GM18519 (cell line): Measurements from ENCODE around the gene KIF27.
"Not testable (repeated sequence)": the region's sequence is repeated elsewhere in the genome, so short reads cannot be mapped to it uniquely, and the experiment has no call there.

ENCODE experiments used
- ATAC-seq: cut with Tn5 transposase; IDR thresholded peaks from one replicate; pipeline ENCODE4 v1.9.1; 2021; ENCODE audit warnings: mild to moderate bottlenecking, moderate library complexity; ENCODE audit not compliant: unreplicated experiment, low FRiP score

The KIF27 gene

GRCh38 chr9:83934569-83935275 is 13.5 kb upstream of the KIF27 start:
- ATAC-seq = no peak

GRCh38 chr9:83933790-83934189 is 12.6 kb upstream of the KIF27 start:
- no peak for ATAC-seq

DNA sequence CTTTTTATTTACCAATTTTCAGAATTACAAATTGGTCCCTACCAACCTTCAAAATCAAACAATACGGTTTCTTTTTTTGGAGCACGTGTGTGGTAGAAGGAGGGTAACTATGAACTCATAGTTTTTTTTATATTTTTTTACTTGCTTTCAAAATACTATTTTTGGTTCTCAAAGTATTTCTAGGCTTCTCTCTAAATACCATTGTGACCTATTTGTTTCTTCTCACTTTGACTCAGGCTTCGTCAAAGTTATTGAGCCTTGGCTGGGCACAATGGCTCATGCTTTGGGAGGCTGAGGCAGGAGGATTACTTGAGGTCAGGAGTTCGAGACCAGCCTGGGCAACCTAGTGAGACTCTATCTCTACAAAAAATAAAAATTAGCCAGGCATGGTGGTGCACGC is 11.6 kb upstream of the KIF27 start:
- no peak for ATAC-seq

DNA sequence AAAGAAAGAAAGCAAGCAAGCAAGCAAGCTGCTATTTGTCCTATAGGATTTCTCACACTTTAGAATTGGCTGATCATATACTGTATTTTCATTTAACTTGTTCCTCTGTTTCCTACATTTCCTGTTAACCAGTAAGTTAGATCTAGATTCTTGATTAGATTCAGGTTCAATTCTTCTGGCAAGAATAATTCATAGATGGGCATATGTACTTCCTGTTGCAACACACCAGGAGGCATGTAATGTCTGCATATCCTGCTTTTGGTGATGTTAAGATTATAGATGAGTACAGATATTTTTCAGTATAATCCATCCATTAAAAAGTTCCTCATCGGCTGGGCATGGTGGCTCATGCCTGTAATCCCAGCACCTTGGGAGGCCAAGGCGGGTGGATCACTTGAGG is 10.8 kb upstream of the KIF27 start:
- ATAC-seq = no peak

DNA sequence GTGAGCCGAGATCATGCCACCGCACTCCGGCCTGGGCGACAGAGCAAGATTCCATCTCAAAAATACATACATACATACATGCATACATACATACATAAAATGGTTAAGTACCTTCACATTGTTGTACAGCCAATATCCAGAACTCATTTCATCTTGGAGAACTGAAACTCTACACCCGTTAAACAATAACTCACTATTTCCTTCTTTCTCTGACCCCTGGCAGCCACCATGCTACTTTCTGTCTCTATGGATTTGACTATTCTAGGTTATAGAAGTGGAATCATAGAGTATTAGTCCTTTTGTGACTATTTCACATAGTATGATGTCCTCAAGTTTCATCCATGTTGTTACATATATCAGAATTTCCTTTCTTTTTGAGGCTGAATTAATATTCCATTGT is 9.6 kb upstream of the KIF27 start:
- no peak for ATAC-seq

DNA sequence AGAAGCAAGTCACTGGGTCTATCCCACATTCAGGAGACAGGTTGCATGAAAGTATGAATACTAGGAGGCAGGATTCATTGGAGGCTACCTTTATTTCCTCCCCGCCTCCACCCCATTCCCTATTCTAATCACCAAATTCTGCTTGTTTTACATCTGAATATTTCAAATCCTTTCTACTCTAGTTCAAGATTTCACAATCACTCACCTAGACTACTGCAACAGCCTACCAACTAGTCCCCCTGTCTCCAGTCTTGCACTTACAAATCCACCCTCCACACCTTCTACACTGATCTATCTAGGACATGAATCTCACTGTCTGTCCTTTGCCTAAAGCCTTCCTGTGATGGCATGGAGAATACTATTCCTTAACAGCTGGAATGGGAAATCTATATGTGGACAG is 6.4 kb upstream of the KIF27 start:
- ATAC-seq = no peak

- ATAC-seq = peak; percentile 24
These were observed 734 bp downstream of the KIF27 start for GRCh38 chr9:83920469-83920926.

DNA sequence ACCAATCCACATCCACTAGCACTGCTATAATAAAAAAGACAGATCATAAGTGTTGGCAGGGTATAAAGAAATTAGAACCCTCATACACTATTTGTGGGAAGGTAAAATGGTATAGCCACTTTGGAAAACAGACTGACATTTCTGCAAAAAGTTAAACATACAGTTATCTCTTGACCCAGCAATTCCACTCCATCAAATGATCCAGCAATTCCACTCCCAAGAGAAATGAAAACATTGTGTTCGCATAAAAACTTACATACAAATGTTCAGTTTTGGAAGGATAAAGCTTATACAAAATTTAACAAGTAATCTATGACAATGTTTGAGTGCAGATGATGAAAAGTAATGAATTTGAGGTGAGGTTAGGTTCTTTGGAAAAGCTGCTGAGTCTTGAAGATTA is 2.1 kb downstream of the KIF27 start:
- no peak for ATAC-seq

- not testable (repeated sequence) for ATAC-seq
These were observed 9.0 kb downstream of the KIF27 start for GRCh38 chr9:83912194-83912593.

DNA sequence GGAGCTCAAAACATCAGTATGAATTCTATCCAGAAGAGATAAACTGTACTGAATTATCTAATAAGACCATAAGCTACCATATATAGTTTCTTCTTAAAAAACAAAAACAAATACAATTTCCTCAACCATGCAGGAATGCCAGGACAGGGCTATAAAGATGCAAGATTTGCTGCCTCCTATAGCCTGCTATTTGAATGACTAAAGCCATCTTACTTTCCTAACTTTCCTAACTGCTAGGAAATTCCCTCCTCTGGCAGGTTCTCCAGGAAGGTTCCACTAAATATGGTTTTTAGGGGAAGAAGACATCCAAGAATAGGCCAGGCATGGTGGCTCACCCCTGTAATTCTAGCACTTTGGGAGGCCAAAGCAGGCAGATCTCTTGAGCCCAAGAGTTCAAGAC is 15.1 kb downstream of the KIF27 start:
- no peak for ATAC-seq

DNA sequence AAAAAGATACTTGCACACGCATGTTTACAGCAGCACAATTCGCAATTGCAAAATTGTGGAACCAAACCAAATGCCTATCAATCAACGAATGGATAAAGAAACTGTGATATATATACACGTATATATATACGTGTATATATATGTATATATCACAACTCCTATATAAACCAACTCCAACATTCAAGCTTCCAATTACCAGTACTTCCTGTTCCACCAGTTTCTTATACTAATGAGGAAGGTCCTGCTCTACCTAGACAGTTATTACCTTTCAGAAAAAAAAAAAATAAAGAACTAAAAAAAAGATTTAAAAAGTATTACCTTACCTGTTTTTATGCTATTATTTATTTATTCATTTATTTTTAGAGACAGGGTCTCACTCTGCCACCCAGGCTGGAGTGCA is 20.6 kb downstream of the KIF27 start:
- not testable (repeated sequence) for ATAC-seq

DNA sequence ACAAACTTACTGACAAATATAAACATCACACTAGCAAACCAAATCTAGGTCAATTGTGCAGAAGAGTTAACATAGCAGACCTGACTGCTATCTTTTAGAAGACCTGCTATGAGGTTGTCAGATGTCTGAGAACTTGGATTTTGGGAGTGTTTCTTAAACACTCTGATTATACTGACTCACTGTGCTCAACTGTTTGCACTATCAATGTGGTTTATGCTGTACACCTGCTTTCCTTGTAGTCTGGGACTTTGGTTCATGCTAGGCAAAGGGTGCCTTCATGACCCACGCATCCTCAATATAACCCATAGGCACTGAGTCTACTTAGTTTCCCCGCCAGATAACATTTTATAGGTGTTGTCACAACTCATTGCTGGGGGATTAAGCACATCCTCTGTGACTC is 26.9 kb downstream of the KIF27 start:
- ATAC-seq = not testable (repeated sequence)

GRCh38 chr9:83886498-83886897 is 34.7 kb downstream of the KIF27 start:
- ATAC-seq = not testable (repeated sequence)

- not testable (repeated sequence) for ATAC-seq
These were observed 35.5 kb downstream of the KIF27 start for GRCh38 chr9:83885559-83886240.

DNA sequence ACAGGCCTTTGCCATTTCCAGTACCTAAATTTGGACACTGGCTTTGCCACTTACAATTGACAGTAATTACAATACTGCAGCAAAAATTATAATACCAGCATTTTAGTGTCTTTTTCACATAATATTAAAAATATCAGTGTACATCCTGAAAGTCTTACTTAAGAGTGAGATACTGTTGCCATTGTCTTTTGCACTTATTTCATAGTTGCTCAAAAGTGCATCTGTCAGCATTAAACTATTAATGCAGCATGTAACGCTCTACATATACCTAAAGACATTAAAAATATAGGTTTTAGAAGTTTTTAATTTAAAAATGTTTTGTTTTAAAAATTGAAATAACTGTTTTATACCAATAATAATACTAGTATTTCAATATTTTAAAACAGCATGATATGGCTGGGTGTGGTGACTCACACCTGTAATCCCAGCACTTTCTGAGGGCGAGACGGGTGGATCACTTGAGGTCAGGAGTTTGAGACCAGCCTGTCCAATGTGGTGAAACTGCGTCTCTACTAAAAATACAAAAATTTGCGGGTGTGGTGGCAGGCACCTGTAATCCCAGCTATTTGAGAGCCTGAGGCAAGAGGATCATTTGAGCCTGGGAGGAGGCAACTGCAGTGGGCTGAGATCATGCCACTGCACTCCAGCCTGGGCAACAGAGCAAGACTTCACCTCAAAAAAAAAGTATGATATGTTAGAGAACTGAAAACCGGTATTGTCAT is 39.4 kb downstream of the KIF27 start:
- ATAC-seq = not testable (repeated sequence)

DNA sequence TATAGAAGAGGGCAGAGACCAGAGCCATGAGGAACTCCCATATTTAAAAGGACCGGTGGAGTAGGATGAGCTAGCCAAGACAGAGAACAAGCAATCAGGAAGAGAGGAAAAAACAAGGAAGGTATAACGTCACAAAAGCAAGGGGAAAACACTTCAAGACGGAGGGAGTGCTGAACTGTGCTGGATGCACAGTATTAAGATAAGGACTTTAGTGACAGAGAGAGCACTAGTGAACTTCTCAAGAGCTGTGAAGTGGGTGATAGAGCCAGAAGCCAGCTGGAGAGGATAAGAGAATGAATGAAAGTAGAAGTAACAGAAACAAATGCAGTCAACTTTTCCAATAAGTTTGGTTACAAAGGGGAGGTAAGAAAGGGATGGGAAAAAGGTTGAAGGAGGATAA is 45.7 kb downstream of the KIF27 start:
- not testable (repeated sequence) for ATAC-seq

DNA sequence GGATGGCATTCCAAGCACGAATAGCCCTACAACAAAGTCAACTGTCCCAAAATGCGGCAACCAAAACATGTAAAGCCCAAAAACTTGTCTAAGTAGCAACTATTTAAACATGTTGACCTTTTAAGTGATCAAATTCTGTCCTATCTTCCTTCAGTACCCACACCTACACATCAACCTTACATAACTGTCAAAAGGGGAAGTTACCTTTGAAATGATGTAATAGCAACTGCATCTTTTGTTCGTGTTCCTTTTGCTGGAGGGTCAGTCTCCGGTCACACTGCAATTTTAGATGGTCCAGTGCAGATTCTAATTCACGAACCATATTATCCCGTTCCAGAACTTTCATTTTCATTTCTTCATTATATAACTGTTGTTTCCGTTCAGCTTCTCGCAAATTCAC is 71.3 kb downstream of the KIF27 start:
- ATAC-seq = not testable (repeated sequence)

DNA sequence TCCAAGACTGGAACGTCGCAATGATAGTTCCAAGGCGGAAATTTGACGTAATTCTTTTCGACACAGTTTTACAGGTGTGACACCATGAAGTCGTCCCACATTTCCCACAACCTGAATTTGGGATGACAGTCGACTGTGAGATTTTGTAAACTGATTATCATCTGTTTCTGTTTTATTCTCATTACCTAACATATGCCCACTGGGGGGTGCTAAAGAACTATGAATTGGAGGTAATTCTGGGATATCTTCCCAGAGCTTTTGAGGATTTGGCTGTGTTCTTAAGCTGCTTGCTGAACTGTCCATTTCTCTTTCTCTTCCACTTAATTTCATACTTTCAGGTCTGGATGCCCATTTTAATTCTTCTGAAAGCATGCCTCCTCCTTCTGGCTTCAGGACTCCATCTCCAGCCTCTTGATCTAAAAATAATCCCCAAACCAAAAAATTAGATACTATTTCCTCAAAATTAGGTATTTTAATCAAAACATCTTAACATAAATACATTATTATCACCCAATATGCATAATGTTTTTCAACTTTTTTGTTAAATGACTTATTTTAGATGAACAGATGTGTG is 84.1 kb downstream of the KIF27 start:
- ATAC-seq = not testable (repeated sequence)

DNA sequence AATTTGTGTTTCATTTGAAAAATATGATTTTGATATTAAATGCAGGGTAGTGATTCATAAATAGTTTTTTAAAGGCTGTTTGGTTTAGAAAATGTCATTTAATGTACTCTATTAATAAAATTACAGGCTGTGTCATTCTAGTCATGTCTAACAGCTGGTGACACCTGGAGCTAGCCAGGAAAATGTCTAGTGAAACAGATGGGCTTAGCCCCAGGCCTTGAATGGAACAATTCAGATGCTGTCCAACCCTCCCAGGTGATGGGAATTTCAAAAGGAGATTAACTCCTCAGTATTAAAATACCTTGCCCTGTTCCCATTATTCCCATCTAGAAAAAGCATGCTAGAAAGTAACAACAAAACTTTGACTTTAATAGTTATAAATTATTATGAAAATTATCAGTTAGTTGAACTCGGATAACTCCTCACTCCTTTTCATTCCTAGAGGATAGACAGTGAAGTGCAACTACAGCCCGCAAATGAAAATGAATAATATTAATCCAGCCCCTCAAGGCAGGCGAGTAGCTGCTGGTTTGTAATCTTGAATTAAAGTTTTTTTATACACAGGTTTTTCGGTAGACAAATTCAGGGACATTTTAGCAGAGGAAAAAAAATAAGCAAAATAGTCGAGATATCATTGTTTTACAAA is 90.7 kb downstream of the KIF27 start:
- not testable (repeated sequence) for ATAC-seq

DNA sequence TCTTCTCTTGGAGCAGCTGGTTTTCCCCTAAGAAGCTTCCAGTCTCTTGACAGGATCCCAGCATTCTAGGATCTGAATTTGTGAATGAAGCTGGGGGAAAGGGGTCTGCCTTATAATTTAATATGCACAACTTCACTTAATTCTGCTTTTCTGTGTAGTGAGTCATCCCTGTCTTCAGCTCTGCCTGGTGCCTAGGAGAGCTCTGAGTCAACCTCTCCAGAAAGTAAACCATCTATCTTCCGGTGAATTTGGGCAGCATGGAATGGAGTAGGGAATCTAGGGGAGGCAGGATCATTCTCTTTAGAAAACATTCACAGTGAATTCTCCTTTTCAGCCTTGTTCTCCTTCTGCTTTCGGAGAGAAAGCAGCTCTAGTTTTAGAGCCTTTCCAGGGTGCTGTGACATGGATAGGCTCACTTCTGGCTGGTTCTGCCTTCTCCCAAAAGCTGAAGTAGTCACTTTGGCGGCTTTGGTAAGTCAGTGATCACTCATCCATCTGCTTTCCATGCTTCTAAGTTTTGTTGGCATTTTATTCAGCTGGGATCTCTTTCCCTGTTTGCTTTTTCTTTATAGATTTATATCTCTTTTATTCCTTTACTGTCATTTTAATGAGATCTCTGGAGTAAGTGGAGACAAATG is 96.1 kb downstream of the KIF27 start:
- ATAC-seq = not testable (repeated sequence)
